IPS-11a (cell line): Measurements from ENCODE around the gene RAI2.

Experiments
- H3K4me3 ChIP-seq: one replicate; pipeline ENCODE4 v1.5.1; 2013; ENCODE audit warnings: low read depth, low read length, control low read depth

RAI2 gene

DNA sequence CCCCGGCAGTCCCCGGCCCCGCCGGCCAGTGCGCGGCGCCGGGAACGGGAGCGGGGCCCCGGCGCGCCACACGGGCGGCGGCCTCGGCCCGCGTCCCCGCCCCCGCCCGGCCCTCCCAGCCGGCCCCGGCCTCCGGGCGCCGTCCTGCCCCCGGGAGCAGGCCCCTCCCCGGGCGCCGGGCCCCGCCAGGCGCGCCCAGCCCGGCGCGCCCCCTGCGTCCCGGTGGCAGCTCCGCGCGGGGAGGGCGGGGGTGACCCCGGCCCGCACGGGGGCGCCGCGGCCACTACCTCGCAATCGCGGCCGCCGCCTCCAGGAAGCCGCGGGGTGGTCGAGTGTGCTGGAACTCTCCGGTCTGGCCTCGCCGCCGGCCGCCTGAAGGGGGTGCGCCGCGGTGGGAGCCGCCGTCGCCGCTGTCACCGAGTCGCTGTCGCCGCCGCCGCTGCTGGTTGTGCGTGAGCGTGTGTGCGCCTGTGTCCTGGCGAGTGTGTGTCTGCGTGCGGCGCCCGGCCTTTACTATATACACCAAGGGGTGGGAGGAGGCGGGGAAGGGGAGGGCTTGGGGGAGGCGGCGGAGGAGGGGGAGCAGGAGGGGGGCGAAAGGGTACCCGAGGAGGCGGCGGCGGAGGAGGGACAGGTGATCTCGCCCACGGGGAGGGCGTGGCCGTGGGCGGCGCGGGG is at the start of gene RAI2:
Gene RAI2 (minus strand): TSS at position 488 of the 678 bp plus-strand sequence. CDS start 59,288 bp downstream, outside the sequence.
- H3K4me3 ChIP-seq: peak within 1 kb of the TSS; percentile 37

- H3K4me3 ChIP-seq: no peak overlapping the region
Observed at GRCh38 chrX:17888421-17888820, 27.3 kb upstream of the RAI2 start.

DNA sequence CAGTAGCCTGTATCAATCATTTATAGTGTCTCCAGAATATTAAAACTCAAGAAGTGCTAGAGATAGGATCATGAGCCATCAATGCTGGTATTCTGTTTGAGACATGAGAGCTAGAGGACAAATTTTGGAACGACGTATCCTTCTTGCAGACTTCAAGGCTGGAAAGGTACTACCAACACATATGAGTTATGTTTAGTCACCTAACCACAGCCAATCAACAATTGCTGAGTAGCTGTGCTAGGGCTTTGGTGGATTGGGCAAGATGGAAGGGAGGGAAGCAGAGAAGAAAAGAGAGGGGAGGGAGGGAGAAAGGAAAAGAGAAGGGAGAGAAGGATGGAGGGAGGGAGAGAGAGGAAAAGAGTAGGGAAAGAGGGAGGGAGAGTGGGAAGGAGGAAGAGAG is 21.6 kb upstream of the RAI2 start:
- H3K4me3 ChIP-seq: no peak overlapping the region

DNA sequence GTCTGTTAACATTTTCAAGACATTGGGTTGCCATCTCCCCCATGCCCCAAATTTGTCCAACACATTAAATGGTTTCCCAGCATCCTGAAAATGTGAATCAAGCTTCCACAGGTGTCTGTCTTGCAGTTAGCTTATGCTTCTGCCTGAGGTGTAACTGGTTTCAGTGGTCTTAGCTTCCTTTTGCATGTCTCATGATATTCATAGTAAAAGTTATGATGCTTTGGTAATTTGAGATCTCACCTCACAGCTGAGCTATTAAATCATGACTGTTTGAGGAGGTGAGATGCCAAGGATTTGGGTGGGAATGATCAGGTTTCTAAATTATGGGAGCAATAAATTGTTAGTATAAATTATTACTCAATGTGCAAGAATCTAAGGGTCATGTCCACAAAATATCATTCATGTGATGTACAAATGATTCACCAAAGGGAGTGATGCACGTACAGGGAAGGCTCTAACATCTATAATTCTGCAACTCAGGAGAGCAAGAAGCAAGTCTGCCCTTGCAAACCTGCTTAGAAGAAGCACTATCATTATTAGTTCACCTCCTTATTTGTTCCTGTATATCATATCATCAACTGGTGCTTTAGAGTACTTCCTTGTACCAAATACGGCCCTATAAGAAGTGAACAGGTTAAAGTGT is 17.1 kb upstream of the RAI2 start:
- H3K4me3 ChIP-seq: no peak overlapping the region

GRCh38 chrX:17876135-17876534 is 15.0 kb upstream of the RAI2 start:
- H3K4me3 ChIP-seq: no peak overlapping the region

GRCh38 chrX:17869580-17869979 is 8.5 kb upstream of the RAI2 start:
- H3K4me3 ChIP-seq: no peak overlapping the region

DNA sequence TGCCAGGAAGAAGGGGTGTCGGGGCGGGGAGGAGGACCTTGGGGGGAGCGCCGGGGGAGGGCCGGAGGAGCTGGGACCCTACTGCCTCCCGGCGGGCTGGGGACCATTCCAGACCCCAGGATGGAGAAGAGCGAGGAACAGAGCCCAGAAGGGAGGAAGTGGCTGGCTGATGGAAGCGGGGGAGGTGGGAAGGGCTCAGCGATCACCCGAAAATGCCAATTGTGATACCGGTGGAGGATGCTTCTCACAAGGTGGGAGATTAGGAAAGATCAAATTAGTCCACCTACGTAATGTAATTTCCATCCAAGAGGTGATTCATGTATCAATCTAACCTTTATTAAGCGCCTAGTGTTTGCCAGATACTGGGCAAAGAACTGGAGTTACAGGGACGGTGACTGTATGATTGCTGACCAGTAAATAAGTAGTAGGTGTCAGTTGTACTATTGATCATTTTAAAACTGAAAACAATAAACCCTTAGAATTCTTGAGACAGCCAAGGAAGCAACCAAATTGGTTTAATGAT is 452 bp upstream of the RAI2 start:
- H3K4me3 ChIP-seq: peak overlapping the region; percentile 33

DNA sequence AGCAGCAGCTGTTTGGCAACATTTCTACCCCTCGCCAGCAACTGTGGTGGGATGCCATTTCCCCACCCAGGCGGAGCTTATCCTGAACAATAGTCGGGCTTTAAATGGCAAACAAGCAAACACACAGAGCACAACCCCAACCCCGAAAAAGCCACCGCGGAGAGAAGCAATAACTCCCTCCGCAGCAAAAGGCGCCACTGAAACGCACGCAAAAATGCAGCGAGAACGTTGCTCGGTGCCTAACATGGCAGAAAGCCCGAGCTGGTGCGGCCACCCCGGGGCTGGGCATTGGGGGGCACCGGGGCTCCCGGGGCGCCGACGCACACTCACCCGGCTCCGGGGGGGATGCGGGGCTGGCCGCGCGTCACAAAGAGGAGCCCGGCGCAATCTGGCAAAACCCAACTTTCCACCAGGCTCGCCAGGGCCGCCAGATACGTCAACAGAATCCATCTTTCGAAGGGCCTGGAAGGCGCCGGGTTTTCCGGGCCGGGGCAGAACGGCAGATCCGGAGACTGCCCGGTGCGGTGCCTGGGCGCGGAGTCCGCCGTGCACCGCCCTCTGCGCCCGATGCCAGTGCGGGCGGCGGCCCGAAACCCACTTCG is 818 bp downstream of the RAI2 start:
- H3K4me3 ChIP-seq: peak overlapping the region; percentile 37

GRCh38 chrX:17859609-17860178 is 1.4 kb downstream of the RAI2 start:
- peak overlapping the region; percentile 37 for H3K4me3 ChIP-seq

DNA sequence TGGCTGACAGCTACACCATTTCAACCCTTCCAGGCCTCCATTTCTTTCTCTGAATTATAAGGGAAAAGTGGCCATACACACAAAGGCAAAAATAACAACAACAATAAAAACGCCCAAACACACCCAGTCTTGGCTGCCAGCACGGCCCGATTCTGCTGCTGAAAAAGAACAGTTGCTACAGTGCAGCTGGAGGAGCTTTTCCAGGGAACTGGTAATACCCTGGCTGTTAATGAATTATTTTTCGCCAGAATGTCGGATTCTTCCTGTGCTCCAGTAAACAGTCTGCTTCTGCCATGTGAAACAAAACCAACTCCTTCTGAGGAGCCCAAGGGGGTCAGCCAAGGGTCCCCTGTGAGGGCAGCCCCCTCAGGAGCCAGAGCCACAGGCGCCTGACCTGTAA is 6.6 kb downstream of the RAI2 start:
- H3K4me3 ChIP-seq: no peak overlapping the region

DNA sequence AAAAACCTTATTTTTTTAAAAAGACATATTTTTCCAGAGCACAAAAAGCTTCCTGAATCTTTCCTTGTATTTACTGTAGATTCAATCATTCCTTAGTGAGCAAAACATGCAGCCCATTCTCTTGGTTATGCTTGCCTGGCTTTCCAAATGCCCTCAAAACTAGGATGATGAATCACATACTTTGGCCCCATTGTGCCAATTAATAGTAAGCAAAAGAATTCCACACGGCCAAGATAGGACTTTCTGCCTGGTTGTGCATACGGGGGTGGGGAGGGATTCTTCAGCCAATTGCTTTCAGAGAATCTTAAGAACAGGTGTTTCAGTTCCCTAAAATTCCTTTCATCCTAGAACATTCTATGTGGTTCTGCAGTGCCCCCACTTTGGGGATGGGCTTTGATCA is 7.0 kb downstream of the RAI2 start:
- H3K4me3 ChIP-seq: no peak overlapping the region

DNA sequence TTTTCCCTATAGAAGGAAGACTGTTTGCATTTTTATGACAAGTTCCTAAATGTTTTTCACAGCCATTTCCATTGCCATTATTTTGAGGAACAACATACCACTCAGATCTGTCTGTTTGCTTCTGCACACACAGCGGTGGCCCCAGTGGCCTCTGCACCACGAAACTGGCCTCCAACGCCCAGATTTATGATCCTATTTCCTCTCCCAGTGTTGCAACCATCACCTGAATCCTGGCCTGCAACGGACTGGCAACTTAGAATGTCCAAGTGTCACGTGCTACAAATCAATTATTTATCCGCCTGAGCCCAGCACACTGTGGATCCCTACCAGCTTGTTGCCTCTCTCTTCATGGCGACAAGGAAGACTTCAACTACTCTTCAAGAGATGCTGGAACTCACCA is 9.2 kb downstream of the RAI2 start:
- no peak overlapping the region for H3K4me3 ChIP-seq

- H3K4me3 ChIP-seq: no peak overlapping the region
Observed at GRCh38 chrX:17848545-17849265, 12.4 kb downstream of the RAI2 start.

DNA sequence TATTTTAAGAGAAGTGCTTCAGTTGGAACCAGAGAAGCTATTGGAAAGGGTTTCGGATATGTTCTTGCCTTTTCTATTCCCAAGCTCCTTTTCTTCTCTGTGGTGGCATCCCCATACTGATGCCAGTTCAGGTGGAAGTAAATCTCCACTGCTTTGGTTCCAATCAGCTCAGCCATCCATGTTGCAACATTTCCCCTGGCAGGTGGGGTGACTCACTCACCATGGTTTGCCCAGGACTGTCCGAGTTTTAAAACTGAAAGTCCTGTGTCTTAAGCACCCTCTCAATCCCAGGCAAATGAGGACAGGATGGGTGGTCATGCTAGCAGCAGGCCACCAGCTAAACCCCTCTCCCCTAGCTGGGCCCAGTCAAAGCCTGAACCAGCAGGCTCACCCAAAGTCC is 15.1 kb downstream of the RAI2 start:
- H3K4me3 ChIP-seq: no peak overlapping the region

DNA sequence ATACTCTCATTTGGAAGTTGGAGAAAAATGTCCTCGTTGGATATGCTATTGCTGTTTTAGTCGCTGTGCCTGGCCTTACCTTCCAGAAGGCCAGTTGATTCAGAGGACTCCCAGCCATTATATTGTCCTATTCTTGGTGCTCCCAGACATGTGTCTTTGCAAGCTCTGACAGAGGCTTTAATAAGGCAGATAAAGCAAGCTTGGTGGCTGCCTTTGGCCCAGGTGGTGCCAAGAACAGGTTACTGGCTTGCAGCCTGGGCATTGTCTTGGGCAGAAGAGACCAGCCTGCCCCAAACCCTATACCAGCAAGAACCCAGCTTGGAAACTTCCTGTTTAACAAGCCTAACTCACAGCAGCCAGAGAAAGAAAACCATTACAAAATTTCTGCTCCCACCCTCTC is 16.9 kb downstream of the RAI2 start:
- H3K4me3 ChIP-seq: no peak overlapping the region

DNA sequence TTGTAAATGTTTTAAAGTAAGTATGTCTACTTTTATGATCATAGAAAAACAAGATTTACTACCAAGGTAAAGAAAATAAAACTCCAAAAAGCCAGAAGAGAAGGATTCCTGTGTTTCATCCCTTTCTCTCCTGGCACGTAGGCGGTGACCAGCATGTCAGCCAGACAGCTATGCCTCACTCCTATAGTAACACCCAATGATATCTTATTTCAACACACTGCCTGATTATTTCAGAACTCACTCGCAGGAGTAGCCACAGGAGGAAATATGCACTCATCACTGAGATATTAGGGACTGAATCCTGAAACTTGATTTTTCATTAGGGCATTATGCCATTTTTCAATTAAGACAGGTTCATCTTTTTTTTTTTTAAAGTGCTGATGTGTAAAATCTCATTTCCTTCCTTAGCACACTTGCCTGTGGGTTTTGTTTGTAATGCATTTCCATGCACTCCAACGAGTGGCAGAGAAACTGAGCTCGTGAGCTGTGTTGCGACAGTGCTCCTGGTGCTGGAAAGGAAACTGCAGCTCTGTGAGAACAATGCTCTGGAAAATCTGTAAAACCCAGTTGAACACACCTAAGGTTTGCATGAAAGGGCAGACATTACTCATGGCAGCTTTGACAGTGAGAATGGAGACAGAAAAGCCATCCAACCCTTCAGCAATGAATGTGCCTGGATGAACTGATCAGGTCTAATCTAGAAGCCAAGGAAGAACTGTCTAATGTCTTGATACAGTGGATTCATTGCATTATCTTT is 18.2 kb downstream of the RAI2 start:
- no peak overlapping the region for H3K4me3 ChIP-seq

DNA sequence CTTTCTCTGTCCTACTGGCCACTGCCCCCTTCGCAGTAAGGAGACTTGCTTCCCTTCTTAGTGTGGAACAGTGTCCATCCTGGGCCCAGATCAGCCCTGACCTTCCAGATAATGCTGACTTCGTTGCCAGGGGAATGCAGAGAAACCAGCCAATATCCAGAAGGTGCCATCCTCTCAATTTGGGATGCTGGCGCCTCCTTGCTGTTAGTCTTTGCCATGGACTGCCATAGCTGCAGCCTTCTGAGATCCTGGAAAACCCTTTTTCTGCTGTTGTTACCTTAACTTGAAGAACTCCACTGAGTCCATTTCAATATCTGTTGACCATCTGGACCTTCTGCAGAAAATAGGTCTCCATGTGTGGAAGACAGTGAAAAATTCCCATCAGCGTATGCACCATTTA is 21.8 kb downstream of the RAI2 start:
- no peak overlapping the region for H3K4me3 ChIP-seq

GRCh38 chrX:17836830-17837229 is 24.3 kb downstream of the RAI2 start:
- H3K4me3 ChIP-seq: no peak overlapping the region

- H3K4me3 ChIP-seq: no peak overlapping the region
Observed at GRCh38 chrX:17833954-17834353, 27.1 kb downstream of the RAI2 start.

GRCh38 chrX:17831255-17831654 is 29.8 kb downstream of the RAI2 start:
- H3K4me3 ChIP-seq: no peak overlapping the region
